ENCODE data around the gene GOPC.

DNA sequence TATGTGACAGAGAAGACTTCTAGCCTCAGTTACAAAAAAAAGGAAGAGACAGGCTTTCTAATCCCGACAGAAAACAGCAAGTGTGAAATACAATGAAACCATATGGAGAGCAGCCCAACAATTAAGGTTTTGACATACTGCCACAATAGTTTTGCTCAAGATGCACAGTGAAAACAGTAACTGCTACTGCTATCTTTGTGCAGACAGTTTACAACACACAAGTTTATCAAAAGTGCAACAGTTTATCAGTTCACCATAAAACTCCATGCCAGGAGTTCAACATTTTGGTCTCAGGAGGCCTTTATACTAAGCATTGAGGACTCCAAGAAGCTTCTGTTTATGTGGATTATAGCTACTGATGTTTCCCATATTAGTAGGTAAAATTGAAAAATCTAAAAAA is 37.6 kb downstream of the GOPC start:
- no peak for TF ChIP-seq CTCF (IDR thresholded peaks at IDR 0.05)
- no peak for TF ChIP-seq POLR2AphosphoS5 (IDR thresholded peaks at IDR 0.05)

Measured in breast epithelium (tissue), 3 donors.